Esophagus mucosa (tissue), 1 donor: Measurements from ENCODE around the gene HBA1. TPM values are rescaled to one million over a fixed set of nuclear protein-coding genes. Genes with fewer than 3 reads are reported as not detected.
A peak's percentile ranks its signal among the peaks of the same experiment; 100 is the strongest.

Experiments used
- ATAC-seq: fragments of 200-7000 bp; cut with Tn5 transposase; one replicate; pipeline ENCODE4 v1.9.1; 2020
- total RNA-seq: library from RNA; stranded (reverse); gene quantifications from one replicate; pipeline ENCODE4 v1.2.4, GENCODE V29; 2023
- donor health status: DM: yes; HTN: yes; CAD: no.

The HBA1 gene
- total RNA-seq: 7.9 TPM

GRCh38 chr16:176477-177382, at the start of gene HBA1:
Gene HBA1, plus strand, starts transcription at chr16:176680. Its CDS starts 37 bp downstream, at chr16:176717.
- ATAC-seq: peak; percentile 42

GRCh38 chr16:129075-129474, 47.4 kb upstream of the HBA1 start:
- ATAC-seq: no peak

GRCh38 chr16:130533-131173, 45.8 kb upstream of the HBA1 start:
- ATAC-seq: no peak

- ATAC-seq: no peak
Measured at GRCh38 chr16:132120-132519, 44.4 kb upstream of the HBA1 start.

- ATAC-seq: no peak
Measured at GRCh38 chr16:133716-134115, 42.8 kb upstream of the HBA1 start.

- peak; percentile 47 for ATAC-seq
Measured at GRCh38 chr16:138049-138417, 38.4 kb upstream of the HBA1 start.

GRCh38 chr16:140175-140857, 36.2 kb upstream of the HBA1 start:
- no peak for ATAC-seq

GRCh38 chr16:142405-142967, 34.0 kb upstream of the HBA1 start:
- ATAC-seq: no peak

- ATAC-seq: no peak
Measured at GRCh38 chr16:143047-143446, 33.4 kb upstream of the HBA1 start.

GRCh38 chr16:143456-143855, 33.0 kb upstream of the HBA1 start:
- no peak for ATAC-seq

GRCh38 chr16:144797-145252, 31.7 kb upstream of the HBA1 start:
- no peak for ATAC-seq

GRCh38 chr16:146646-147045, 29.8 kb upstream of the HBA1 start:
- ATAC-seq: no peak

GRCh38 chr16:149024-149660, 27.3 kb upstream of the HBA1 start:
- ATAC-seq: no peak

GRCh38 chr16:152141-153128, 24.0 kb upstream of the HBA1 start, which contains the start of gene HBZ:
Gene HBZ, plus strand, starts transcription at chr16:152644. Its CDS starts 266 bp downstream, at chr16:152910.
- ATAC-seq: peak; percentile 42

- ATAC-seq: peak; percentile 44
Measured at GRCh38 chr16:153129-153521, 23.4 kb upstream of the HBA1 start.

- ATAC-seq: peak; percentile 48
Measured at GRCh38 chr16:153550-154216, 22.8 kb upstream of the HBA1 start.

- peak; percentile 8 for ATAC-seq
Measured at GRCh38 chr16:154217-155030, 22.1 kb upstream of the HBA1 start.

- no peak for ATAC-seq
Measured at GRCh38 chr16:155031-155398, 21.5 kb upstream of the HBA1 start.

- ATAC-seq: no peak
Measured at GRCh38 chr16:159136-159849, 17.2 kb upstream of the HBA1 start.
